GM12864 (cell line): ENCODE results near the gene APBA1.

Experiments used
- DNase-seq: peaks from one replicate; pipeline ENCODE4 v3.0.0-alpha.2; 2011; ENCODE audit warnings: low read depth
- H3K4me3 ChIP-seq: 2 replicates; pipeline ENCODE4 v1.5.1; 2011; ENCODE audit warnings: mild to moderate bottlenecking, low read depth, low read length, control low read depth
- TF ChIP-seq, protein P1 (sequence below): IDR thresholded peaks from 2 replicates; pipeline ENCODE4 v1.5.1; 2011; ENCODE audit warnings: low read depth, mild to moderate bottlenecking, moderate library complexity, low read length, control low read depth, inconsistent platforms; ENCODE audit errors: missing control alignments

The APBA1 gene

DNA sequence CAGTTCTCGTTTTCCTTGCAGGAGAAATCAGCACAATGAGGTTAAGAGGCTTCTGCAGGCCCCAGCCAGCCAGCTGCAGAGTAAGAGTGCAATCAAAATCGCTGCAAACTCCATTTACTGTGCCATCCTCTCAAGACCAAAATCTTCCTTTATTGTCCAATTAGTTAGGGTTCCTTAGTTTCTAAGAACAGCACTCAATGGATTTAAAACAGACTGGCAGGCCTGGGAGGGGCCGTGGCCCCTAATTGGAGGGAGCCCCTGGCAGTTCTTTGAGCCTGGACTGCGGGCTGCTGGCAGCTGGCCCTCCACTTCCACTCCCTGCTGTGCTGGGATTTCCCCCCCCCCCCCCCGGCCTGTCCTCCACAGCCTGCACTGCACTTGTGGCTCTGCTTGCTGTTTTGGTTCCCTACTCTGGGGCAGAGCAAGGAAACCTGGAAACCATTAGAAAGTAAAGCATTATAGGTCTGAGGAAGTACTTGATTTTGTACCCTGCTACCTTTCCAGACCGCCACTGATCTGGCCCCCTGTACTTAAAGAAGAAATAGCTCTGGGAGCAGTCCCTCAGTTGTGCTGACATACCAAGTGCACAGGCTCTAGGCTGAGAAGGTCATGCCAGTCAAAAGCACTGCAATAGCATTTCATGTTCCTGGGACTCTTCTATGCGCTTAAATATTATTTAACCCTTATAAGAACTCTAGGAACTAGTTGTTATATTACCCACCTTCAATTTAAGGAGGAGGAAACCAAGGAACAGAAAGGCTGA is 129.0 kb downstream of the APBA1 start:
- no peak overlapping the region for H3K4me3 ChIP-seq
- TF ChIP-seq, protein P1, sequence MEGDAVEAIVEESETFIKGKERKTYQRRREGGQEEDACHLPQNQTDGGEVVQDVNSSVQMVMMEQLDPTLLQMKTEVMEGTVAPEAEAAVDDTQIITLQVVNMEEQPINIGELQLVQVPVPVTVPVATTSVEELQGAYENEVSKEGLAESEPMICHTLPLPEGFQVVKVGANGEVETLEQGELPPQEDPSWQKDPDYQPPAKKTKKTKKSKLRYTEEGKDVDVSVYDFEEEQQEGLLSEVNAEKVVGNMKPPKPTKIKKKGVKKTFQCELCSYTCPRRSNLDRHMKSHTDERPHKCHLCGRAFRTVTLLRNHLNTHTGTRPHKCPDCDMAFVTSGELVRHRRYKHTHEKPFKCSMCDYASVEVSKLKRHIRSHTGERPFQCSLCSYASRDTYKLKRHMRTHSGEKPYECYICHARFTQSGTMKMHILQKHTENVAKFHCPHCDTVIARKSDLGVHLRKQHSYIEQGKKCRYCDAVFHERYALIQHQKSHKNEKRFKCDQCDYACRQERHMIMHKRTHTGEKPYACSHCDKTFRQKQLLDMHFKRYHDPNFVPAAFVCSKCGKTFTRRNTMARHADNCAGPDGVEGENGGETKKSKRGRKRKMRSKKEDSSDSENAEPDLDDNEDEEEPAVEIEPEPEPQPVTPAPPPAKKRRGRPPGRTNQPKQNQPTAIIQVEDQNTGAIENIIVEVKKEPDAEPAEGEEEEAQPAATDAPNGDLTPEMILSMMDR: no peak
- no peak for DNase-seq

DNA sequence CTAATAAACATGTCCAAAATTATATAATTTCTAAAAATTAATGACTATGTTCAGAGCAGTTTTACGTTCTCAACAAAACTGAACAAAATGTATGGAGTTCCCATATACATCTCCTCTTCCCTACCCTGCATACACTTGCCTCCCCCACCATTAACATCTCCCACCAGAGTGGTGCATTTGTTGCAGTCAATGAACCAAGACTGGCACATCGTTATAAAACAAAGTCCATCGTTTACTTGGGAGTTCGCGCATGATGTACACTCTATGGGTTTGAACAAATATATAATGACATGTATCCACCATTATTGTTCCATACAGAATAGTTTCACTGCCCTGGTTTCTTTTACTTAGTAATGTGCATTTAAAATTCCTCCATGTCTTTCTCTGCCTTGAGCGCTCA is 130.1 kb downstream of the APBA1 start:
- no peak for DNase-seq
- H3K4me3 ChIP-seq: no peak overlapping the region
- TF ChIP-seq, protein P1: no peak

DNA sequence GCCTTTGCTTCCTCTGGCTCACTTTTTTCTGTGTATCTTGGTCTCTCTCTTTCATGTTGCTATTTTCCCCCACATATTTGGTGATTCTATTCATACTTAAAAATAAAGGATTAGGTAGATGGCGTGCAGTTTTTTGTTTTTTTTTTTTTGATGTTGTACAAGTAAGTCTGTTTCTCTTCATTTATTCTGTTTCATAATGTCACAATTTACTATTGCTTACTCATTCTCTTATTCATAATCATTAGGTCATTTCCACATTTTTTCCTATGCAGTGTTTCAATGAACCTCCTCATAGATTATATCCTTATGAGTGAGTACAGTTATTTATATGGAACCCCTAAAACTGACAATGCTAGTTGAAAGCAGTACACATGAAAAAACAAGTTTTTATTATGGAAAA is 136.3 kb downstream of the APBA1 start:
- no peak overlapping the region for H3K4me3 ChIP-seq
- DNase-seq: no peak

DNA sequence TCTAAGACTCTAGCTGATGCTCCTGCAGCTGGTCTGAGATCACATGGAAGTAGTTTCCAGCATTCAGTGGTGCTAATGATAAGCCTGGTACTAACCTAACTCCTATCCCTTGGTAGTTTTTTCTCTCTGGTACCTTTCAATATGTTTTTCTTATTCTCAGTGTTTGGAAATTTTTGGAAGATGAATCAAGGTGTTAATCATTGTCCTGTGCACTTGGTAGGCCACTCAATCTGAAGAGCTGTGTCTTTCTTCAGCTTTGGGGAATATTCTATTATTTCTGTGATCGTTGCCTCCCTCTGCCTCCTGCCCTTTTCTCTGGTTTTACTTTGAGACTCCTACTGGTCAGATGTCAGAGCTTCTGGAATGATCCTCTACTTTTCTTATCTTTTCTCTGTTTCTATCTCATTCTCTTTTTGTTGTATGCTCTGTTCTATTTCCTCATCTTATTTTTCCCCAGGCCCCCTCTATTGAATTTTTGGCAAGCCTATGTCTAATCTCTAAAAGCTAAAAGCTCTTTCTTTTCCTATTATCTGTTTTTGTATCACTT is 136.8 kb downstream of the APBA1 start:
- TF ChIP-seq, protein P1: no peak
- H3K4me3 ChIP-seq: no peak overlapping the region
- no peak for DNase-seq

More for the DNA sequence above, 136.3 kb downstream of the APBA1 start:
- TF ChIP-seq, protein P1: no peak

DNA sequence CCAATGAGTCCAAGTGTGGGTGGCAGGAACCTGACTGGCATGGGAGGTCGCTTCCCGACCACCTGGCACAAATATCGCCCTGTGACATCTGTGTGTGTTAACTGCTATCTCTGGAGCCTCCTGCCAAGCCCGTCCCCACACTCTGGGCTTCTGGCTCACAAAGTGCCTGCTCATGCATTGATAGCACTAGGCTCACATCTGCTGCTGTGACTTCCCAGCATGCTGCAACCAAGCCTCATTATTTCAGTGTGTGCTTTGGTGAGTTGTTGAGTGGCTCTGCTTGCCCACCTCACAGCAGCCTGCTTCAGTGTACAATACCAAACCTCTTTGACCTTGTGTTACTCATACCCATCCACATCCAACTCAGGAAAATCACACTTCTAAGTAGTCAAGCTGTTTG is 139.8 kb downstream of the APBA1 start:
- TF ChIP-seq, protein P1: no peak
- no peak for DNase-seq

DNA sequence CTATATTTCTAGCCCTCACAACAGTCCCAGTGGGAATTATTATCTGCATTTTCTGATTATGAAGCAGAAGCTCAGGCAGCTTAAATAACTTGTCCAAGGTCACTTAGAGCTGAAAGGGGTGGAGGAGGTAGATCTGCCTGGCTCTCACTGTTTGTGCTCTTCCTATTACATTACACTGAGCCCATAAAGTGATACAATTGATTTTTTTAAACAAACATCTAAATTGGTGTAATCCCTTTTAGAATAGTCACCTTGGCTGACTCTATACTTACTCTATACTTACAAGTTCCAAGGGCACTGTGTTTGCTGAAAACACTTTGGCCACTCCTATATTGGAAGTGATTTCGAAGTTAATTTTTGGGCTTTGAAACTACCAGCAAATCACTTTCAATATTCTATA is 144.7 kb downstream of the APBA1 start:
- no peak for DNase-seq
- TF ChIP-seq, protein P1: no peak

More for the DNA sequence above, 139.8 kb downstream of the APBA1 start:
- H3K4me3 ChIP-seq: no peak overlapping the region

DNA sequence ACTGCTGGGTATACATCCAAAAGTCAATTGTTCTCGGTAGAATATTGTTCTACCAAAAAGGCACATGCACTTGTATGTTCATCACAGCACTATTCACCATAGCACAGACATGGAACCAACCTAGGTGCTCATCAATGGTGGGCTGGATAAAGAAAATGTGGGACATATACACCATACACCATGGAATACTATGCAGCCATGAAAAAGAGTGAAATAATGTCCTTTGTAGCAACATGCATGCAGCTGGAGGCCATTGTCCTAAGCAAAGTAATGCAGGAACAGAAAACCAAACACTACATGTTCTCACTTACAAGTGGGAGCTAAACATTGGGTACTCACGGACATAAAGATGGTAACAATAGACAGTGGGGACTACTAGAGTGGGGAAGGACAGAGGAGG is 145.5 kb downstream of the APBA1 start:
- no peak for DNase-seq
- TF ChIP-seq, protein P1: no peak
- no peak overlapping the region for H3K4me3 ChIP-seq

More for the DNA sequence above, 144.7 kb downstream of the APBA1 start:
- H3K4me3 ChIP-seq: no peak overlapping the region
